Psoas muscle (tissue), 8 donors: Measurements from ENCODE around the gene SEC23IP. TPM values are rescaled to one million over a fixed set of nuclear protein-coding genes. Genes with fewer than 3 reads are reported as not detected.

Source experiments
- ATAC-seq, 4 donors: fragments of 200-7000 bp; cut with Tn5 transposase; one replicate each; pipeline ENCODE4 v1.9.1; 2020; ENCODE audit warnings: moderate library complexity in 3 of 4, mild to moderate bottlenecking in 2 of 4
- DNase-seq, 2 donors: peaks; one replicate each; pipeline ENCODE4 v3.0.0-alpha.2; 2020
- H3K27ac ChIP-seq: fragments of 200-600 bp; one replicate; pipeline ENCODE4 v1.8.0; 2022
- H3K27me3 ChIP-seq, 3 donors: fragments of 200-600 bp in 1 of 3; one replicate each; pipeline versions ENCODE4 v1.6.1 to v1.8.0; 2013 to 2022; ENCODE audit warnings: low read length in 2 of 3, mild to moderate bottlenecking in 2 of 3, moderate library complexity in 1 of 3; ENCODE audit not compliant: insufficient read depth in 3 of 3
- H3K36me3 ChIP-seq, 2 donors: fragments of 200-600 bp in 1 of 2; one replicate each; pipeline versions ENCODE4 v1.6.1 to v1.8.0; 2013 to 2022; ENCODE audit warnings: low read depth in 1 of 2, mild to moderate bottlenecking in 1 of 2, moderate library complexity in 1 of 2; ENCODE audit not compliant: insufficient read depth in 1 of 2
- H3K4me1 ChIP-seq: fragments of 200-600 bp; one replicate; pipeline ENCODE4 v1.8.0; 2022
- H3K4me3 ChIP-seq: fragments of 200-600 bp; one replicate; pipeline ENCODE4 v1.8.0; 2022; ENCODE audit warnings: mild to moderate bottlenecking
- H3K9me3 ChIP-seq: fragments of 200-600 bp; one replicate; pipeline ENCODE4 v1.8.0; 2022
- CTCF ChIP-seq: fragments of 200-600 bp; IDR thresholded peaks from one replicate; pipeline ENCODE4 v1.8.0; 2022; ENCODE audit warnings: antibody characterized with exemption
- WGBS, 3 donors: extraction: QIAGEN DNeasy Blood & Tissue Kit; methylation state at CpG; one replicate each; pipeline versions ENCODE4 v1.1.6 to v1.1.7; 2013; 5-methylcytosine and 5-hydroxymethylcytosine counted together
- intact Hi-C, 2 donors: fragments of 100-400 bp; cut with DNase I; formaldehyde crosslinking; loops; one replicate each; pipeline versions ENCODE4 v1.11.0 to v1.14.2; 2022
- polyA plus RNA-seq, 3 donors: library from polyadenylated mRNA; stranded (reverse); fragments of 200-250 nt; gene quantifications; one replicate each; pipeline ENCODE4 v1.2.3, GENCODE V29; 2013
- total RNA-seq, 4 donors: library from RNA; stranded (reverse); fragmentation: NEBNext Ultra II Directional in 2 of 4; extraction: Animal tissue kit (Norgen Biotek cat#: 25700) in 2 of 4; gene quantifications; one replicate each; pipeline versions ENCODE4 v1.2.1 to v1.2.4, GENCODE V29; 2021 to 2023
- donor health status: healthy with polysubstance abuse.
- donor health status: DM: no; HTN: no; CAD: no; lungs with moderate emphysema.
- donor health status: Bipolar disorder and iron deficiency.
- donor health status: healthy.
- donor health status: DM: yes; HTN: yes; CAD: no.
- donor health status: DM: no; HTN: no; CAD: no.
- donor health status: DM: no; HTN: no; CAD: no.
- donor health status: DM: yes; HTN: yes; CAD: no.

Gene SEC23IP
- total and polyA plus RNA-seq, 7 donors, result 6.5 to 49.7 (median 27.3) TPM

- Histone ChIP-seq H3K9me3 (no peaks in the 10 kb centered on the region), H3K36me3 (peaks cover 5 to 44% of the 10 kb centered on the region in 2 donors), H3K4me3 (no peak overlapping the region), H3K4me1 (no peaks in the 10 kb centered on the region), H3K27me3 (no peaks in the 10 kb centered on the region), H3K27ac (no peak overlapping the region)
- DNase-seq, result no peak
- TF ChIP-seq CTCF, result no peak
- WGBS, 3 donors, result 46 to 54% (median 46%) methylated on average over 3 of the region's 3 CpGs
- intact Hi-C loops, result no loop called here
- no peak for ATAC-seq
Measured at GRCh38 chr10:119945805-119946204, 53.3 kb downstream of the SEC23IP start.

GRCh38 chr10:119947300-119947699 lies 54.8 kb downstream of the SEC23IP start:
- 22 to 36% (median 28%) methylated on average over 6 of the region's 6 CpGs for WGBS, 3 donors
- H3K4me3 ChIP-seq, result no peak overlapping the region

GRCh38 chr10:119957451-119957850 lies 64.9 kb downstream of the SEC23IP start:
- H3K4me3 ChIP-seq, result no peak overlapping the region
- peaks cover 0 to 6% of the 10 kb centered on the region in 2 donors for H3K36me3 ChIP-seq
- H3K27ac ChIP-seq, result no peak overlapping the region
- no peaks in the 10 kb centered on the region for H3K9me3 ChIP-seq
- ATAC-seq (no peak), DNase-seq (no peak)
- no peaks in the 10 kb centered on the region for H3K27me3 ChIP-seq
- TF ChIP-seq CTCF, result no peak
- intact Hi-C loops, result no loop called here
- no peaks in the 10 kb centered on the region for H3K4me1 ChIP-seq
- WGBS, 3 donors, result 81 to 88% (median 84%) methylated on average over 4 of the region's 4 CpGs

More at GRCh38 chr10:119947300-119947699, 54.8 kb downstream of the SEC23IP start:
- DNase-seq (no peak), ATAC-seq (no peak)
- intact Hi-C loops, result no loop called here
- TF ChIP-seq CTCF, result no peak
- no peaks in the 10 kb centered on the region for H3K4me1 ChIP-seq
- no peak overlapping the region for H3K27ac ChIP-seq
- no peaks in the 10 kb centered on the region for H3K27me3 ChIP-seq
- H3K9me3 ChIP-seq, result no peaks in the 10 kb centered on the region
- H3K36me3 ChIP-seq, result peaks cover 4 to 29% of the 10 kb centered on the region in 2 donors

GRCh38 chr10:119962837-119963236 lies 70.3 kb downstream of the SEC23IP start:
- TF ChIP-seq CTCF, result no peak
- H3K9me3 ChIP-seq, result peaks cover 9% of the 10 kb centered on the region
- no peak for ATAC-seq

GRCh38 chr10:119967066-119967465 lies 74.5 kb downstream of the SEC23IP start:
- no peak for ATAC-seq
- whole genome bisulfite sequencing, 3 donors, result 58 to 77% (median 77%) methylated on average over 1 of the region's 1 CpG

More at GRCh38 chr10:119962837-119963236, 70.3 kb downstream of the SEC23IP start:
- intact Hi-C loops, result no loop called here
- no peak for DNase-seq
- no peaks in the 10 kb centered on the region for H3K36me3 ChIP-seq
- H3K27me3 ChIP-seq, result no peaks in the 10 kb centered on the region
- no peak overlapping the region for H3K27ac ChIP-seq
- H3K4me1 ChIP-seq, result no peaks in the 10 kb centered on the region
- no peak overlapping the region for H3K4me3 ChIP-seq

More at GRCh38 chr10:119967066-119967465, 74.5 kb downstream of the SEC23IP start:
- Histone ChIP-seq H3K9me3 (peaks cover 9% of the 10 kb centered on the region), H3K4me3 (no peak overlapping the region), H3K4me1 (no peaks in the 10 kb centered on the region), H3K27ac (no peak overlapping the region), H3K36me3 (no peaks in the 10 kb centered on the region), H3K27me3 (no peaks in the 10 kb centered on the region)
- no peak for DNase-seq
- no peak for TF ChIP-seq CTCF
- intact Hi-C loops, result no loop called here
